Measurements from ENCODE around the gene POC1A.

The POC1A gene

GRCh38 chr3:52134761-52135160 lies 19.5 kb downstream of the POC1A start:
- Histone ChIP-seq H3K9me3 (ENCODE audit: insufficient read depth, low read length) (no peaks in the 10 kb centered on the region), H2AFZ (ENCODE audit: low read depth, low read length) (no peak overlapping the region), H3K4me1 (ENCODE audit: low read length) (no peaks in the 10 kb centered on the region; the same call in 1 of the 2 replicates), H3K36me3 (replicated peaks; ENCODE audit: low read depth, low read length) (peaks cover 13% of the 10 kb centered on the region), H3K4me3 (ENCODE audit: low read length) (no peak overlapping the region), H3K27ac (ENCODE audit: low read length) (no peak overlapping the region), H3K27me3 (ENCODE audit: low read depth, low read length) (no peaks in the 10 kb centered on the region), H3K79me2 (ENCODE audit: low read length) (no peaks in the 10 kb centered on the region), H3K9ac (ENCODE audit: low read length) (no peak overlapping the region), H3K4me2 (ENCODE audit: low read length) (no peak overlapping the region), H4K20me1 (ENCODE audit: insufficient read depth, low read length) (peaks cover 4% of the 10 kb centered on the region)
- TF ChIP-seq EZH2phosphoT487 (IDR thresholded peaks at IDR 0.05; ENCODE audit: low read depth) (no peak), CTCF (IDR thresholded peaks at IDR 0.05; ENCODE audit: low read depth, low read length) (no peak)

DNA sequence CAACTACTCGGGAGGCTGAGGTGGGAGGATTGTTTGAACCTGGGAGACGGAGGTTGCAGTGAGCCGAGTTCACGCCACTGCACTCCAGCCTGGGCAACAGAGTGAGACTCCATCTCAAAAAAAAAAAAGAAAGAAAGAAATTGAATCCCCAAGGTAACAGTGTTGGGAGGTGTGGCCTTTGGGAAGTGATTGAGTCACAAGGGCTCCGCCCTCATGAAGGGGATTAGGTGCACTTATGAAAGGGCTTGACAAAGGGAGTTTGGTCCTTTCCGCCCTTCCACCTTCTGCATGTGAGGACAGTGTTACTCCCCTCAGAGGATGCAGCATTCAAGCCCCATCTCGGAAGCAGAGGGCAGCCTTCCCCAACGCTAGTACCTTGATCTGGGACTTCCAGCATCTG lies 21.3 kb downstream of the POC1A start:
- H3K27ac ChIP-seq (ENCODE audit: low read length): no peak overlapping the region
- no peak overlapping the region for H3K4me2 ChIP-seq (ENCODE audit: low read length)
- H3K4me1 ChIP-seq (ENCODE audit: low read length): no peaks in the 10 kb centered on the region; the same call in 1 of the 2 replicates
- H3K36me3 ChIP-seq (replicated peaks; ENCODE audit: low read depth, low read length): peaks cover 20% of the 10 kb centered on the region
- H4K20me1 ChIP-seq (ENCODE audit: insufficient read depth, low read length): peaks cover 4% of the 10 kb centered on the region; the same call in 1 of the 2 replicates
- no peak overlapping the region for H2AFZ ChIP-seq (ENCODE audit: low read depth, low read length)
- H3K9me3 ChIP-seq (ENCODE audit: insufficient read depth, low read length): no peaks in the 10 kb centered on the region
- H3K4me3 ChIP-seq (ENCODE audit: low read length): no peak overlapping the region
- no peak for TF ChIP-seq CTCF (IDR thresholded peaks at IDR 0.05; ENCODE audit: low read depth, low read length)
- no peak overlapping the region for H3K9ac ChIP-seq (ENCODE audit: low read length)
- H3K79me2 ChIP-seq (ENCODE audit: low read length): no peaks in the 10 kb centered on the region
- no peaks in the 10 kb centered on the region for H3K27me3 ChIP-seq (ENCODE audit: low read depth, low read length)

DNA sequence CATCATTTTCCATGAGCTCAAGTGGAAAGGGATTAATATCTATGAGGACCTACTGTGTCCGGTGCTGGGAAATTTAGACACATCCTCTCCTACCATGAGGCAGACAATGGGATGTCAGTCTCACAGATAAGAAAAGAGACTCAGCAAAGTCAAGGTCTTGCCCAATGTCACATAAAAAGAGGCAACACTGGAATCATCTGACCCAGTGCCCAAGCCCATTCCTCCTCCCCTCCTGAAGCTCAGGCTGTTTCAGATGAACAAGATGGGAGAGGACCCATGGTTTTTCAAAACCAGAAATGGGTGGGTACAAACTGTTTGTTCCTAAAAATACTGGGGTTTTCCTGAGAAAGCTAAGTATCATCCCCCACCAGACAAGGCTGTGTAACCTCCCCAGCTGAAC lies 22.2 kb downstream of the POC1A start:
- no peak overlapping the region for H3K4me3 ChIP-seq (ENCODE audit: low read length)
- H3K27me3 ChIP-seq (ENCODE audit: low read depth, low read length): no peaks in the 10 kb centered on the region
- no peak overlapping the region for H3K27ac ChIP-seq (ENCODE audit: low read length)
- H3K9me3 ChIP-seq (ENCODE audit: insufficient read depth, low read length): no peaks in the 10 kb centered on the region
- TF ChIP-seq CTCF (IDR thresholded peaks at IDR 0.05; ENCODE audit: low read depth, low read length) (no peak), EZH2phosphoT487 (IDR thresholded peaks at IDR 0.05; ENCODE audit: low read depth) (no peak)
- H3K36me3 ChIP-seq (replicated peaks; ENCODE audit: low read depth, low read length): peaks cover 16% of the 10 kb centered on the region
- no peaks in the 10 kb centered on the region; the same call in 1 of the 2 replicates for H3K4me1 ChIP-seq (ENCODE audit: low read length)
- H4K20me1 ChIP-seq (ENCODE audit: insufficient read depth, low read length): peaks cover 4% of the 10 kb centered on the region; the same call in 1 of the 2 replicates
- H3K9ac ChIP-seq (ENCODE audit: low read length): no peak overlapping the region
- no peaks in the 10 kb centered on the region for H3K79me2 ChIP-seq (ENCODE audit: low read length)
- H2AFZ ChIP-seq (ENCODE audit: low read depth, low read length): no peak overlapping the region
- H3K4me2 ChIP-seq (ENCODE audit: low read length): no peak overlapping the region

DNA sequence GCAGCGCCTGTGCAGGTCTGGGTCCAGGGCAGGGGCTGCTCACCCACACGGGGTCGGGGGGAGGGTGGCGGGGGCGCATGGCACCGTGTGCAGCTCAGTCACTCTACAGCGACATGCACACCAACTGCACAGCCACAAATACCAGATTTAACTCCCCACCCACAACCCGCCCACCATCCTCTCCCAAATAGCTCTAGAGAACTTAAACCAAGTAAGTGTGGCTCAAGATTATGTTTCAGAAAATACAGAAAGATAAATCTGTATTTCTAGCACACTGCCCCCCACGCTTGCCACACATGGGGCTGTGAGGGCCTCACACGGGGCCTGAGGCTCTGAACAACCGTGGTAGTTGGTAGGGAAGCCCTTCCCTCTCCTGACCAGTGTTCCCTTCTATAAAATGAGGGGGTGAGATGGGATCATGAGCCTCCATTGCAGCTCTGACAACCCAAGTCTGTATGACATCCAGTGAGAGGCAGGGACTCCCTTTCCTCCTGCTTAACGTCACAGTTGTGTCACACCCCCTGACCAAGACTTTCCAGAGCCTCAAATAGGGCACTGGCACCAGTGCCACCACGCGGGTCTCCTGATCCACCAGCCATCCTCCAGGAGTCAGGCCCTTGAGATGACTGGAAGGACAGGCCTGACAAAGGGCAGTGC lies 23.1 kb downstream of the POC1A start:
- no peaks in the 10 kb centered on the region for H3K9me3 ChIP-seq (ENCODE audit: insufficient read depth, low read length)
- H3K79me2 ChIP-seq (ENCODE audit: low read length): no peaks in the 10 kb centered on the region
- no peak overlapping the region for H2AFZ ChIP-seq (ENCODE audit: low read depth, low read length)
- peaks cover 16% of the 10 kb centered on the region for H3K36me3 ChIP-seq (replicated peaks; ENCODE audit: low read depth, low read length)
- TF ChIP-seq EZH2phosphoT487 (IDR thresholded peaks at IDR 0.05; ENCODE audit: low read depth) (no peak), CTCF (IDR thresholded peaks at IDR 0.05; ENCODE audit: low read depth, low read length) (no peak)
- H3K27me3 ChIP-seq (ENCODE audit: low read depth, low read length): no peaks in the 10 kb centered on the region
- H3K4me1 ChIP-seq (ENCODE audit: low read length): no peaks in the 10 kb centered on the region; the same call in 1 of the 2 replicates
- no peak overlapping the region for H3K4me3 ChIP-seq (ENCODE audit: low read length)
- no peak overlapping the region for H3K4me2 ChIP-seq (ENCODE audit: low read length)
- H3K9ac ChIP-seq (ENCODE audit: low read length): no peak overlapping the region
- no peak overlapping the region for H3K27ac ChIP-seq (ENCODE audit: low read length)
- H4K20me1 ChIP-seq (ENCODE audit: insufficient read depth, low read length): peaks cover 4% of the 10 kb centered on the region; the same call in 1 of the 2 replicates
